OCI-LY7 (cell line): ENCODE measurements around the gene NAP1L2. TPM values are rescaled to one million over a fixed set of nuclear protein-coding genes. Genes with fewer than 3 reads are reported as not detected.
"Not testable (repeated sequence)": the region's sequence is repeated elsewhere in the genome, so short reads cannot be mapped to it uniquely, and the experiment has no call there.

Source experiments
- BruUV-seq: library from RNA; stranded (reverse); fragments of 400-500 nt; replicated peaks from 2 replicates; lab custom pipeline; 2021; lab: Mats Ljungman, UMichigan
- CTCF ChIA-PET: fragments of 300-600 bp; sonication (Branson Sonifier 250); formaldehyde crosslinking; loops from one replicate; lab custom pipeline; 2022; ENCODE audit warnings: antibody characterized with exemption; ENCODE audit not compliant: unreplicated experiment; lab: Charles Lee
- POLR2A ChIA-PET: fragments of 300-600 bp; sonication (Branson Sonifier 250); formaldehyde crosslinking; loops from one replicate; lab custom pipeline; 2022; ENCODE audit warnings: antibody characterized with exemption; lab: Charles Lee
- DNase-seq: peaks from one replicate; pipeline ENCODE4 v3.0.0-alpha.2; 2015; ENCODE audit warnings: low spot score
- H2AFZ ChIP-seq: fragments of 200-600 bp; sonication (generic), shearing (Covaris generic); 2 replicates; pipeline ENCODE4 v1.6.1; 2014; ENCODE audit warnings: mild to moderate bottlenecking, antibody characterized with exemption, low read length, moderate library complexity
- H3K27ac ChIP-seq: fragments of 200-600 bp; sonication (generic); 2 replicates; pipeline ENCODE4 v1.5.1; 2014; ENCODE audit warnings: mixed run types, low read depth, mild to moderate bottlenecking, moderate library complexity, low read length, inconsistent platforms; ENCODE audit not compliant: poor library complexity, severe bottlenecking
- H3K36me3 ChIP-seq: fragments of 200-600 bp; sonication (generic); 2 replicates; pipeline ENCODE4 v1.6.1; 2014; ENCODE audit warnings: mild to moderate bottlenecking, antibody characterized with exemption, low read length, moderate library complexity, mixed read lengths; ENCODE audit not compliant: insufficient read depth
- H3K4me1 ChIP-seq: fragments of 200-600 bp; sonication (generic); 2 replicates; pipeline ENCODE4 v1.5.1; 2014; ENCODE audit warnings: mild to moderate bottlenecking, low read length; ENCODE audit not compliant: insufficient read depth, poor library complexity, severe bottlenecking
- H3K4me2 ChIP-seq: fragments of 200-600 bp; sonication (generic); 2 replicates; pipeline ENCODE4 v1.6.1; 2014; ENCODE audit warnings: mild to moderate bottlenecking, low read length
- H3K4me3 ChIP-seq: fragments of 200-600 bp; sonication (generic); 2 replicates; pipeline ENCODE4 v1.5.1; 2014; ENCODE audit warnings: mild to moderate bottlenecking, low read depth, low read length; ENCODE audit not compliant: poor library complexity, severe bottlenecking
- H3K79me2 ChIP-seq: fragments of 200-600 bp; sonication (generic); 2 replicates; pipeline ENCODE4 v1.6.1; 2016; ENCODE audit warnings: low read depth, mild to moderate bottlenecking, low read length, moderate library complexity, mixed read lengths; ENCODE audit not compliant: insufficient read depth
- H3K9me2 ChIP-seq: fragments of 200-600 bp; sonication (generic); 2 replicates; pipeline ENCODE4 v1.6.1; 2016; ENCODE audit warnings: mild to moderate bottlenecking, low read length, mixed read lengths; ENCODE audit not compliant: insufficient read depth
- H3K9me3 ChIP-seq: fragments of 200-600 bp; sonication (generic); 2 replicates; pipeline ENCODE4 v1.6.1; 2014; ENCODE audit warnings: mild to moderate bottlenecking, mixed run types, low read length, mixed read lengths
- H4K20me1 ChIP-seq: fragments of 200-600 bp; sonication (generic); 2 replicates; pipeline ENCODE4 v1.6.1; 2014; ENCODE audit warnings: mild to moderate bottlenecking, antibody characterized with exemption, low read length, moderate library complexity, mixed read lengths; ENCODE audit not compliant: insufficient read depth
- EZH2phosphoT487 ChIP-seq: fragments of 200-600 bp; sonication (generic); IDR thresholded peaks from 2 replicates; pipeline ENCODE4 v1.6.1; 2018; ENCODE audit warnings: low read depth, borderline replicate concordance, mild to moderate bottlenecking, mixed run types, antibody characterized with exemption, low read length, moderate library complexity, mixed read lengths
- intact Hi-C: fragments of 100-400 bp; cut with micrococcal nuclease; formaldehyde crosslinking; loops from one replicate; pipeline ENCODE4 v1.10.0; 2022; ENCODE audit not compliant: unreplicated experiment
- total RNA-seq, 2 experiments: library from RNA; depleted of rRNA in 1 of 2; stranded (reverse); fragments of >200 nt in 1 of 2; shearing (Covaris generic) in 1 of 2; gene quantifications; 2 replicates each; pipeline ENCODE4 v1.2.3, GENCODE V29; 2014 to 2022
- TF ChIP-seq, protein P1 (sequence below): fragments of 200-600 bp; sonication (generic); conservative IDR thresholded peaks from 2 replicates; pipeline ENCODE4 v1.5.1; 2014; ENCODE audit warnings: mild to moderate bottlenecking, antibody characterized with exemption, low read length, moderate library complexity, mixed read lengths

NAP1L2 gene
- total RNA-seq, 2 experiments from 2014 or later: not detected

- intact Hi-C loops: no loop called here
- ChIA-PET POLR2A (no interaction called here), CTCF (no interaction called here)
- Histone ChIP-seq H3K4me3 (no peak overlapping the region), H3K4me2 (no peak overlapping the region), H3K9me2 (no peaks in the 10 kb centered on the region), H4K20me1 (no peaks in the 10 kb centered on the region), H3K4me1 (no peaks in the 10 kb centered on the region), H2AFZ (no peak overlapping the region), H3K36me3 (no peaks in the 10 kb centered on the region), H3K9me3 (no peaks in the 10 kb centered on the region), H3K27ac (no peak overlapping the region), H3K79me2 (no peaks in the 10 kb centered on the region)
- no TSS peak for BruUV-seq
- DNase-seq: no peak
- TF ChIP-seq EZH2phosphoT487: no peak
- TF ChIP-seq, protein P1, sequence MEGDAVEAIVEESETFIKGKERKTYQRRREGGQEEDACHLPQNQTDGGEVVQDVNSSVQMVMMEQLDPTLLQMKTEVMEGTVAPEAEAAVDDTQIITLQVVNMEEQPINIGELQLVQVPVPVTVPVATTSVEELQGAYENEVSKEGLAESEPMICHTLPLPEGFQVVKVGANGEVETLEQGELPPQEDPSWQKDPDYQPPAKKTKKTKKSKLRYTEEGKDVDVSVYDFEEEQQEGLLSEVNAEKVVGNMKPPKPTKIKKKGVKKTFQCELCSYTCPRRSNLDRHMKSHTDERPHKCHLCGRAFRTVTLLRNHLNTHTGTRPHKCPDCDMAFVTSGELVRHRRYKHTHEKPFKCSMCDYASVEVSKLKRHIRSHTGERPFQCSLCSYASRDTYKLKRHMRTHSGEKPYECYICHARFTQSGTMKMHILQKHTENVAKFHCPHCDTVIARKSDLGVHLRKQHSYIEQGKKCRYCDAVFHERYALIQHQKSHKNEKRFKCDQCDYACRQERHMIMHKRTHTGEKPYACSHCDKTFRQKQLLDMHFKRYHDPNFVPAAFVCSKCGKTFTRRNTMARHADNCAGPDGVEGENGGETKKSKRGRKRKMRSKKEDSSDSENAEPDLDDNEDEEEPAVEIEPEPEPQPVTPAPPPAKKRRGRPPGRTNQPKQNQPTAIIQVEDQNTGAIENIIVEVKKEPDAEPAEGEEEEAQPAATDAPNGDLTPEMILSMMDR: no peak
These were observed 8.3 kb downstream of the NAP1L2 start for GRCh38 chrX:73206366-73206765.

DNA sequence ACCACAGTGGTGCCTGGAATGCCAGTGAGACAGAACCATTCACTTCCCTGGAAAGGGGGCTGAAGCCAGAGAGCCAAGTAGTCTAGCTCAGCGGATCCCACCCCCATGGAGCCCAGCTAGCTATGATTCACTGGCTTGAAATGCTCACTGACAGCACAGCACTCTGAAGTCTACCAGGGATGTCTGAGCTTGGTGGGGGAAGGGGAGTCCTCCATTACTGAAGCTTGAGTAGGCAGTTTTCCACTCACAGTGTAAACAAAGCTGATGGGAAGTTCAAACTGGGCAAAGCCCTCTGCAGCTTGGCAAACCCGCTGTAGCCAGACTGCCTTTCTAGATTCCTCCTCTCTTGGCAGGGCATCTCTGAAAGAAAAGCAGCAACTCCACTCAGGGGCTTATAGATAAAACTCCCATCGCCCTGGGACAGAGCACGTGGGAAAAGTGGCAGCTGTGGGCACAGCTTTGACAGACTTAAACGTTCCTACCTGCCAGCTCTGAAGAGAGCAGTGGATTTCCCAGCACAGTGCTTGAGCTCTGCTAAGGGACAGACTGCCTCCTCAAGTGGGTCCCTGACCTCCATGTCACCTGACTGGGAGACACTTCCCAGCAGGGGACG lies 32.0 kb downstream of the NAP1L2 start:
- TF ChIP-seq, protein P1: no peak
- no peak for TF ChIP-seq EZH2phosphoT487
- DNase-seq: no peak
- no peaks in the 10 kb centered on the region for H3K79me2 ChIP-seq
- POLR2A ChIA-PET: interaction anchor here (0.7 kb wide), 1 partner anchor 421 kb away, joined by 3 read pairs; no protein-coding TSS in a partner anchor
- H3K9me2 ChIP-seq: no peaks in the 10 kb centered on the region
- intact Hi-C loops: no loop called here
- CTCF ChIA-PET: no interaction called here
- BruUV-seq: no TSS peak
- no peaks in the 10 kb centered on the region for H3K4me1 ChIP-seq
- H3K4me3 ChIP-seq: no peak overlapping the region
- no peak overlapping the region for H3K27ac ChIP-seq
- H4K20me1 ChIP-seq: no peaks in the 10 kb centered on the region
- H3K36me3 ChIP-seq: no peaks in the 10 kb centered on the region
- no peak overlapping the region for H3K4me2 ChIP-seq
- H2AFZ ChIP-seq: no peak overlapping the region
- H3K9me3 ChIP-seq: no peaks in the 10 kb centered on the region

DNA sequence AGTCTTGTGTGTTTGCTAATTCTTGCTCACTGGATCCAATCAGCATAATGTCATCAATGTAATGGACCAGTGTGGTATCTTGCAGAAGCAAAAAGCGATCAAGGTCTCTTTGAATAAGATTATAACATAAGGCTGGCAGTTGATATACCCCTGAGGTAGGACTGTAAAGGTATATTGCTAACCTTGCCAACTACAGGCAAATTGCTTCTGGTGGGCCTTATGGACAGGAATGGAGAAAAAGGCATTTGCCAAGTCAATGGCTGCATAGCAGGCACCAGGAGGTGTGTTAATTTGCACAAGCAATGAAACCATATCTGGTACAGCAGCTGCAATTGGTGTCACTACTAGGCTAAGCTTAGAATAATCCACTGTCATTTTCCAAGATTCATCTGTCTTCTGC lies 45.7 kb downstream of the NAP1L2 start:
- H3K9me2 ChIP-seq, H3K4me1 ChIP-seq, DNase-seq, BruUV-seq, H3K9me3 ChIP-seq, H3K36me3 ChIP-seq, intact Hi-C loops, H3K4me2 ChIP-seq, H3K4me3 ChIP-seq, H4K20me1 ChIP-seq, H3K79me2 ChIP-seq, CTCF ChIA-PET, H3K27ac ChIP-seq, H2AFZ ChIP-seq: not testable (repeated sequence)
- POLR2A ChIA-PET: interaction anchor here (1.0 kb wide), 1 partner anchor 9 kb away, joined by 3 read pairs; no protein-coding TSS in a partner anchor

Other genes starting within 250 kb of the NAP1L2 start
- not detected in 2 replicates for gene PABPC1L2B, start 211.9 kb downstream of the NAP1L2 start, total RNA-seq (2014; rRNA removed; shearing (Covaris generic))
- gene PABPC1L2B, start 211.9 kb downstream of the NAP1L2 start, total RNA-seq (2022): not detected in 2 replicates
- not detected in 2 replicates for gene PABPC1L2A, start 135.3 kb downstream of the NAP1L2 start, total RNA-seq (2014; rRNA removed; shearing (Covaris generic))
- gene PABPC1L2A, start 135.3 kb downstream of the NAP1L2 start, total RNA-seq (2022): not detected in 2 replicates
- not detected in 2 replicates for gene CDX4, start 232.2 kb upstream of the NAP1L2 start, total RNA-seq (2014; rRNA removed; shearing (Covaris generic))
- gene CDX4, start 232.2 kb upstream of the NAP1L2 start, total RNA-seq (2022): not detected in 2 replicates